HepG2 (cell line): Measurements from ENCODE around the gene CLN6. TPM values are rescaled to one million over a fixed set of nuclear protein-coding genes. Genes with fewer than 3 reads are reported as not detected.

Experiments used
- CC2D1A ChIP-seq: sonication (generic); formaldehyde crosslinking; IDR thresholded peaks from 2 replicates; pipeline ENCODE4 v1.8.1; 2023; ENCODE audit warnings: mild to moderate bottlenecking, missing genetic modification reagents
- FOXO1 ChIP-seq: sonication (generic); formaldehyde crosslinking; IDR thresholded peaks from 2 replicates; pipeline ENCODE4 v1.4.0; 2020; ENCODE audit warnings: missing genetic modification reagents
- GMEB1 ChIP-seq: sonication (generic); formaldehyde crosslinking; IDR thresholded peaks from 2 replicates; pipeline ENCODE4 v1.5.1; 2020; ENCODE audit warnings: missing genetic modification reagents, mild to moderate bottlenecking, borderline replicate concordance
- HINFP ChIP-seq: sonication (generic); formaldehyde crosslinking; IDR thresholded peaks from 2 replicates; pipeline ENCODE4 v1.4.0; 2020; ENCODE audit warnings: low read depth, mild to moderate bottlenecking, missing genetic modification reagents
- ISX ChIP-seq: sonication (generic); formaldehyde crosslinking; conservative IDR thresholded peaks from 2 replicates; pipeline ENCODE4 v1.5.0; 2020; ENCODE audit warnings: missing genetic modification reagents
- KDM3A ChIP-seq: IDR thresholded peaks from 2 replicates; pipeline ENCODE4 v1.6.1; 2018; ENCODE audit warnings: low read depth, missing compliant biosample characterization
- KDM5A ChIP-seq: fragments of 200-600 bp; sonication (generic); IDR thresholded peaks from 2 replicates; pipeline ENCODE4 v1.7.0; 2018; ENCODE audit warnings: antibody characterized with exemption, mild to moderate bottlenecking, low read length, borderline replicate concordance
- LCORL ChIP-seq, 2 experiments: fragments of 450-650 bp in 1 of 2; sonication (generic) in 1 of 2; formaldehyde crosslinking in 1 of 2; IDR thresholded peaks; 2 replicates each; pipeline versions ENCODE4 v1.5.0 to v1.6.1; 2017 to 2020; ENCODE audit warnings: antibody characterized with exemption in 1 of 2, missing genetic modification reagents in 1 of 2
- MATR3 ChIP-seq: sonication (generic); formaldehyde crosslinking; IDR thresholded peaks from 2 replicates; pipeline ENCODE4 v1.4.0; 2020; ENCODE audit warnings: missing genetic modification reagents
- MBD4 ChIP-seq: IDR thresholded peaks from 2 replicates; pipeline ENCODE4 v1.6.1; 2012; ENCODE audit warnings: low read length, inconsistent platforms, borderline replicate concordance
- MTERF4 ChIP-seq: sonication (generic); formaldehyde crosslinking; IDR thresholded peaks from 2 replicates; pipeline ENCODE4 v1.8.0; 2023; ENCODE audit warnings: mild to moderate bottlenecking, missing genetic modification reagents
- PTBP1 ChIP-seq: fragments of 200-400 bp; formaldehyde crosslinking; IDR thresholded peaks from 2 replicates; pipeline ENCODE4 v1.6.1; 2018; ENCODE audit warnings: low read length, low read depth; ENCODE audit not compliant: poor library complexity, severe bottlenecking
- RFX3 ChIP-seq: IDR thresholded peaks from 2 replicates; pipeline ENCODE4 v1.6.1; 2016; ENCODE audit warnings: missing biosample characterization, missing genetic modification reagents
- SMC3 ChIP-seq: IDR thresholded peaks from 2 replicates; pipeline ENCODE4 v1.6.1; 2011; ENCODE audit warnings: low read length, improper control_type of control experiment
- SNAPC2 ChIP-seq: sonication (generic); formaldehyde crosslinking; IDR thresholded peaks from 2 replicates; pipeline ENCODE4 v1.8.1; 2022; ENCODE audit warnings: mild to moderate bottlenecking, missing genetic modification reagents
- ZKSCAN5 ChIP-seq: sonication (generic); formaldehyde crosslinking; IDR thresholded peaks from 2 replicates; pipeline ENCODE4 v1.5.1; 2020; ENCODE audit warnings: mild to moderate bottlenecking, missing genetic modification reagents
- ZNF260 ChIP-seq: sonication (generic); formaldehyde crosslinking; IDR thresholded peaks from 2 replicates; pipeline ENCODE4 v1.4.0; 2020; ENCODE audit warnings: missing genetic modification reagents, low read depth, mild to moderate bottlenecking, borderline replicate concordance
- ZNF329 ChIP-seq: sonication (generic); formaldehyde crosslinking; IDR thresholded peaks from 2 replicates; pipeline ENCODE4 v1.9.0; 2021; ENCODE audit warnings: low read depth, mild to moderate bottlenecking, missing genetic modification reagents
- ZNF431 ChIP-seq: sonication (generic); formaldehyde crosslinking; IDR thresholded peaks from 2 replicates; pipeline ENCODE4 v1.9.0; 2022; ENCODE audit warnings: missing genetic modification reagents, low read depth, mild to moderate bottlenecking, borderline replicate concordance
- ZNF446 ChIP-seq: sonication (generic); formaldehyde crosslinking; IDR thresholded peaks from 2 replicates; pipeline ENCODE4 v1.5.0; 2020; ENCODE audit warnings: mild to moderate bottlenecking, missing genetic modification reagents
- ZNF546 ChIP-seq: sonication (generic); formaldehyde crosslinking; conservative IDR thresholded peaks from 2 replicates; pipeline ENCODE4 v1.8.1; 2023; ENCODE audit warnings: mild to moderate bottlenecking, missing genetic modification reagents
- ZNF639 ChIP-seq: conservative IDR thresholded peaks from 2 replicates; pipeline ENCODE4 v1.6.1; 2018; ENCODE audit warnings: missing genetic modification reagents
- ZNF691 ChIP-seq: sonication (generic); formaldehyde crosslinking; IDR thresholded peaks from 2 replicates; pipeline ENCODE4 v1.4.0; 2020; ENCODE audit warnings: missing genetic modification reagents, low read depth, mild to moderate bottlenecking, borderline replicate concordance
- polyA plus RNA-seq, 8 experiments: library from polyadenylated mRNA; depleted of rRNA in 3 of 8; stranded (reverse) in 7 of 8; unstranded in 1 of 8; fragments of >200 nt; fragmentation: Illumina TruSeq in 4 of 8; extraction: Trizol in 4 of 8; gene quantifications; 2 replicates each; pipeline versions ENCODE4 v1.2.1 to v1.2.3, GENCODE V29; 2011 to 2016; ENCODE audit warnings: low read depth in 4 of 8, missing spikeins in 1 of 8, mixed read lengths in 1 of 8; ENCODE audit not compliant: insufficient read depth in 1 of 8
- total RNA-seq, 5 experiments: library from RNA; depleted of rRNA; stranded (reverse); fragments of >200 nt; fragmentation: Illumina TruSeq; extraction: Trizol; gene quantifications; 2 replicates each; pipeline ENCODE4 v1.2.3, GENCODE V29; 2016; ENCODE audit warnings: low read depth in 1 of 5

Gene CLN6
- total and polyA plus RNA-seq, 2 of the 13 experiments (the other 11 are each of a cell fraction or from before 2014, with no cell fraction given), result 24.9 to 27.1 TPM

GRCh38 chr15:68277603-68278344 lies 48.2 kb upstream of the CLN6 start, which contains the start of gene FEM1B (continued):
- TF ChIP-seq ZNF691 (peak; percentile 87; the same call in 1 of the 2 replicates), LCORL (IDR thresholded peaks at IDR 0.05) (peak; percentile 26; the same call in 1 of the 2 replicates), LCORL (CRISPR knock-in tag; IDR thresholded peaks at IDR 0.05) (peak; percentile 97), ZNF639 (CRISPR knock-in tag) (peak; percentile 91), HINFP (no peak), ZNF546 (CRISPR knock-in tag) (0 out of 2 replicates have a peak, but pooled peaks have one; percentile 56), MBD4 (no peak), FOXO1 (CRISPR knock-in tag) (peak; percentile 46; the same call in 1 of the 2 replicates), CC2D1A (CRISPR knock-in tag) (no peak), KDM3A (peak; percentile 81; the same call in 1 of the 2 replicates), RFX3 (CRISPR knock-in tag) (no peak), GMEB1 (CRISPR knock-in tag) (peak; percentile 89), ISX (CRISPR knock-in tag) (no peak), MTERF4 (CRISPR knock-in tag) (no peak), ZNF431 (CRISPR knock-in tag) (no peak), MATR3 (no peak), ZKSCAN5 (CRISPR knock-in tag) (no peak), ZNF329 (peak; percentile 13; the same call in 1 of the 2 replicates), PTBP1 (peak; percentile 78), SNAPC2 (CRISPR knock-in tag) (no peak; the same call in none of the 2 replicates), ZNF446 (CRISPR knock-in tag) (peak; percentile 89), ZNF260 (CRISPR knock-in tag) (no peak), SMC3 (no peak; the same call in 1 of the 2 replicates), KDM5A (peak; percentile 89; the same call in 1 of the 2 replicates)
